Spleen (tissue), 11 donors: ENCODE measurements around the gene ATG4C. TPM values are rescaled to one million over a fixed set of nuclear protein-coding genes. Genes with fewer than 3 reads are reported as not detected.

ENCODE experiments used
- DNase-seq: peaks from one replicate; pipeline ENCODE4 v3.0.0-alpha.2; 2020
- H3K27ac ChIP-seq, 8 donors: fragments of 200-600 bp; sonication (generic) in 7 of 8; 1 replicate in 4 of 8; 2 replicates in 4 of 8; pipeline versions ENCODE4 v1.5.0 to v1.8.0; 2016 to 2021; ENCODE audit warnings: inconsistent platforms in 4 of 8, mild to moderate bottlenecking in 4 of 8, moderate library complexity in 1 of 8
- H3K27me3 ChIP-seq, 7 donors: fragments of 200-600 bp; sonication (generic) in 6 of 7; replicated peaks in 1 of 7; 1 replicate in 4 of 7; 2 replicates in 3 of 7; pipeline versions ENCODE4 v1.5.0 to v1.8.0; 2016 to 2021; ENCODE audit warnings: inconsistent platforms in 3 of 7, mild to moderate bottlenecking in 1 of 7
- H3K36me3 ChIP-seq, 6 donors: fragments of 200-600 bp; sonication (generic) in 5 of 6; 1 replicate in 4 of 6; 2 replicates in 2 of 6; pipeline versions ENCODE4 v1.5.0 to v1.8.0; 2016 to 2021; ENCODE audit warnings: inconsistent platforms in 2 of 6
- H3K4me1 ChIP-seq, 6 donors: fragments of 200-600 bp; sonication (generic) in 5 of 6; 1 replicate in 3 of 6; 2 replicates in 3 of 6; pipeline versions ENCODE4 v1.5.0 to v1.8.0; 2016 to 2021; ENCODE audit warnings: inconsistent platforms in 3 of 6
- H3K4me3 ChIP-seq, 8 donors: fragments of 200-600 bp; sonication (generic) in 7 of 8; 1 replicate in 4 of 8; 2 replicates in 4 of 8; pipeline versions ENCODE4 v1.5.0 to v1.8.0; 2016 to 2021; ENCODE audit warnings: inconsistent platforms in 4 of 8, mild to moderate bottlenecking in 4 of 8, moderate library complexity in 2 of 8
- H3K9me3 ChIP-seq, 8 donors: fragments of 200-600 bp; sonication (generic) in 7 of 8; 1 replicate in 4 of 8; 2 replicates in 4 of 8; pipeline versions ENCODE4 v1.5.0 to v1.8.0; 2016 to 2021; ENCODE audit warnings: inconsistent platforms in 4 of 8
- POLR2A ChIP-seq, 3 donors: fragments of 450-650 bp; IDR thresholded peaks; one replicate each; pipeline ENCODE4 v1.5.1; 2017; ENCODE audit warnings: antibody characterized with exemption in 3 of 3, mild to moderate bottlenecking in 1 of 3
- POLR2AphosphoS5 ChIP-seq, 3 donors: sonication (generic); formaldehyde crosslinking; IDR thresholded peaks; one replicate each; pipeline ENCODE4 v1.5.1; 2017; ENCODE audit warnings: antibody characterized with exemption in 3 of 3
- WGBS, 5 donors: extraction: QIAGEN DNeasy Blood & Tissue Kit in 3 of 5; methylation state at CpG; one replicate each; pipeline versions ENCODE4 v1.1.5 to v1.1.7; 2013 to 2018; 5-methylcytosine and 5-hydroxymethylcytosine counted together
- intact Hi-C: fragments of 100-400 bp; cut with DNase I; formaldehyde crosslinking; loops from one replicate; pipeline ENCODE4 v1.15.0; 2023; ENCODE audit warnings: low total_unique reads
- polyA plus RNA-seq, 3 donors: library from polyadenylated mRNA; stranded (reverse); fragments of 200-250 nt; gene quantifications; one replicate each; pipeline ENCODE4 v1.2.1, GENCODE V29; 2013
- total RNA-seq, 7 donors: library from RNA; depleted of rRNA in 3 of 7; stranded (reverse); fragments of >200 nt in 3 of 7; fragmentation: NEBNext Ultra II Directional in 4 of 7; extraction: Animal tissue kit (Norgen Biotek cat#: 25700) in 4 of 7; gene quantifications; one replicate each; pipeline versions ENCODE4 v1.1.0 to v1.2.1, GENCODE V29; 2016 to 2021
- TF ChIP-seq, protein P1 (sequence below), 11 experiments: fragments of 200-600 bp in 7 of 11; fragments of 450-650 bp in 4 of 11; sonication (generic) in 4 of 11; IDR thresholded peaks in 8 of 11; conservative IDR thresholded peaks in 3 of 11; 1 replicate in 7 of 11; 2 replicates in 4 of 11; pipeline versions ENCODE4 v1.4.0 to v1.8.0; 2016 to 2021; ENCODE audit warnings: antibody characterized with exemption in 11 of 11, inconsistent platforms in 4 of 11, mild to moderate bottlenecking in 1 of 11
- donor health status: healthy with polysubstance abuse.
- donor health status: DM: no; HTN: no; CAD: no; lungs with moderate emphysema.
- donor health status: DM: no; HTN: no; CAD: no.
- donor health status: Bipolar disorder and iron deficiency.
- donor health status: healthy.
- donor health status: DM: no; HTN: no; CAD: no.
- donor health status: DM: yes; HTN: yes; CAD: no.

ATG4C gene
- total and polyA plus RNA-seq, 10 donors: 9.3 to 24.1 (median 15.7) TPM

DNA sequence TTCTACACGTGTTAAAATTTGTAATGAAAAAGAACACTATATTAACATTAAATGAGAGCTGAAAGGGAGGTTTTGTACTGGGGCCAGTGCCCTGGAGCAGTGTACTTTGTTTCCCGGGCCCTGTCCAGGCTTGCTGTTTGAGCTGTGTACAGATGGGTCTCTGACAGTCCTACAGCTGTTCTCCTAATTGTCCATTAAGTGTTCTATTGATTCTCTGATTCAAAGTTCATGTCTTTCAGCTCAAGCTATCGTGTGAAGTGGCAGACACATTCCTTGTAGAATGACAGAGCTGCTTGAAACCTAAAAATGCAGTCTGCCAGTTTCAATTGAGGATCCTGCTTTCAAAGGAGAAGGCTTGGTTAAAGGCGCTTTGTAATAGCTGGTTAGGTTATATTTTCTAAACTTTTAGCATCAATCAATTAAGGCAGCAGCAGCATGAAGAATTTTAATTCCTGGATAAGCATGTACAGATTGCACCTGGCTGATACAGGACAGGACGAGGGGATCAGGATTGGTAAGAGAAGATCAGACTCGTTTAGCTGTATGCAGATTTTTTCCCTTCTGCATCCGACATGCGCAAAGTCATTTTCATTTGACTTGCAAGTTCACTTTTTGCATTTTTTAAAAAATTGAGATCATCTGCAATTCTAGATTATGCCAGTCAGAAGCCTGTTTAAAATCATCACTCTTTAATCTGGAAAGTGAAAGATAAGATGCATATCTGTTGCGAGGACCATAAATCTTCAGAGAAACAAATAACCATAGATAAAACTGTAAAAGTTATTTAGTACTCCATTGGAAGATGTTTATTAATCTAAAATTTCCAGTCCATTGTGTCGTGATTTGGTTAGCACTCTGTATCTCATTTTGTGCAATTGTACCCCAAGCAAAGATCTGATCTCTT lies 98.5 kb downstream of the ATG4C start:
- H3K9me3 ChIP-seq: peaks cover 0 to 14% (median 0%) of the 10 kb centered on the region in 8 donors
- WGBS, 5 donors: 74 to 84% (median 77%) methylated on average over 10 of the region's 10 CpGs
- H3K4me1 ChIP-seq: no peaks in the 10 kb centered on the region
- H3K27ac ChIP-seq: no peak overlapping the region
- intact Hi-C loops: no loop called here
- no peak overlapping the region for H3K4me3 ChIP-seq
- no peaks in the 10 kb centered on the region for H3K36me3 ChIP-seq
- TF ChIP-seq POLR2AphosphoS5 (IDR thresholded peaks at IDR 0.05) (no peak), POLR2A (IDR thresholded peaks at IDR 0.05) (no peak)
- TF ChIP-seq, protein P1, sequence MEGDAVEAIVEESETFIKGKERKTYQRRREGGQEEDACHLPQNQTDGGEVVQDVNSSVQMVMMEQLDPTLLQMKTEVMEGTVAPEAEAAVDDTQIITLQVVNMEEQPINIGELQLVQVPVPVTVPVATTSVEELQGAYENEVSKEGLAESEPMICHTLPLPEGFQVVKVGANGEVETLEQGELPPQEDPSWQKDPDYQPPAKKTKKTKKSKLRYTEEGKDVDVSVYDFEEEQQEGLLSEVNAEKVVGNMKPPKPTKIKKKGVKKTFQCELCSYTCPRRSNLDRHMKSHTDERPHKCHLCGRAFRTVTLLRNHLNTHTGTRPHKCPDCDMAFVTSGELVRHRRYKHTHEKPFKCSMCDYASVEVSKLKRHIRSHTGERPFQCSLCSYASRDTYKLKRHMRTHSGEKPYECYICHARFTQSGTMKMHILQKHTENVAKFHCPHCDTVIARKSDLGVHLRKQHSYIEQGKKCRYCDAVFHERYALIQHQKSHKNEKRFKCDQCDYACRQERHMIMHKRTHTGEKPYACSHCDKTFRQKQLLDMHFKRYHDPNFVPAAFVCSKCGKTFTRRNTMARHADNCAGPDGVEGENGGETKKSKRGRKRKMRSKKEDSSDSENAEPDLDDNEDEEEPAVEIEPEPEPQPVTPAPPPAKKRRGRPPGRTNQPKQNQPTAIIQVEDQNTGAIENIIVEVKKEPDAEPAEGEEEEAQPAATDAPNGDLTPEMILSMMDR (IDR thresholded peaks at IDR 0.05 in 8 of 11, conservative IDR thresholded peaks at IDR 0.05 in 3 of 11): no peak
- DNase-seq: no peak
- peaks cover 0 to 33% (median 0%) of the 10 kb centered on the region in 7 donors for H3K27me3 ChIP-seq

DNA sequence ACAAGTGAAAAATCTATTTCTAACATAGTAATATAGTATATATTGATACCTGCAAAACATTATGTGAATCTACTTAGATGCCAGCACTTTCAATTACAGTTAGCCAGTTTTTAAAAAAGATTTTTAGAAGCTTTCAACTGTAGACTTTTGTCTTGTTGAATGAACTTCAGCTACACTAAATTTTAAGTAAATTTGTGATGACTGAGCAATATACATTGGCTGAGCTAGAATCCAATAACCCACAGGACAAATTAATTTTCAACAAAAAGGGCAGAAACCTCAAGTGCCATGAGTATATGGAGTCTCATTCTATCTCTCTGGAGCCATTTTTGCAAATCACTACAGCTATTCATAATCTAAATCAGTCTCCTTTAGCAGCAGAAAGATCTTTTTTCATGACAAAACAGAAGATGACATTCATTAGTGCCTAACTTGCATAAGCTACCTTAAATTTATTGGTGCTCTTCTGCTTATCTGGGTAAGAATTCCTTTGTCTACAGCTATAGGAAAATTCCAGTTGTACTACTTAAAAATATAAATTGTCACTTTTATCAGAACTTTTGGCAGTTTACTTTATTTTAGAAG lies 100.3 kb downstream of the ATG4C start:
- no peaks in the 10 kb centered on the region for H3K4me1 ChIP-seq
- H3K27ac ChIP-seq: no peak overlapping the region
- no peaks in the 10 kb centered on the region for H3K36me3 ChIP-seq
- TF ChIP-seq POLR2A (IDR thresholded peaks at IDR 0.05) (no peak), POLR2AphosphoS5 (IDR thresholded peaks at IDR 0.05) (no peak)
- TF ChIP-seq, protein P1 (IDR thresholded peaks at IDR 0.05 in 8 of 11, conservative IDR thresholded peaks at IDR 0.05 in 3 of 11): no peak
- intact Hi-C loops: no loop called here
- H3K9me3 ChIP-seq: peaks cover 0 to 14% (median 0%) of the 10 kb centered on the region in 8 donors
- no peak overlapping the region for H3K4me3 ChIP-seq
- no peak for DNase-seq
- peaks cover 0 to 33% (median 0%) of the 10 kb centered on the region in 7 donors for H3K27me3 ChIP-seq

DNA sequence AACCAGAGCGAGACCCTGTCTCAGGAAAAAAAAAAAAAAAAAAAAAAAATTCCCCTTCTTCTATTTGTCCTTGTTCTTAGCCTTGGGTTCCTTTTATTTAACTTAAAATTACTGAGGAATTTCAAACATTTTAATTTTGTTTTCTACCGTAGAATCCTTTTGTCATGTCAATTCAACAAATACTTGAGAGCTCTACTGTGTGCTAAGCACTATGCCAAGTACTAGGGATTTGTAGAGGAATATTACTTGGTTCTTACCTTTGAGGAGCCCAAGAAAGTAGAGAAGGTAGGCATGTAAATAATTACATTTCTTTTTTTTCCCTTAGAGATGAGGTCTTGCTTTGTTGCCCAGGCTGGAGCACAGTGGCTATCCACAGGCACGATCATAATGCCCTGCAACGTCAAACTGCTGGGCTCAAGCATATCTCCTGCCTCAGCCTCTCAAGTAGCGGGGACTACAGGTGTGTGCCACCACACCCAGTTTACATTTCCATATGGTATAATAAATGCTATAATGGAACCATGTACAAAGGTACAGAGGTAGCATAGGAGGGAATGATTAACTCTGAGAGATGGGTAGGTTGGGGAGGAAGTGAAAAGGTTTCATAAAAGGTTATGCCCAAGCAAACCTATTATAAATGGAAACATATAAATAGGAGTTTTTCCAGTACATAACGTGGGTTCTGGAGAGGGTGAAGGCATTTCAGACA lies 104.0 kb downstream of the ATG4C start:
- WGBS, 5 donors: 81 to 89% (median 84%) methylated on average over 5 to 6 of the region's 6 CpGs
- H3K27ac ChIP-seq: no peak overlapping the region
- TF ChIP-seq POLR2AphosphoS5 (IDR thresholded peaks at IDR 0.05) (no peak), POLR2A (IDR thresholded peaks at IDR 0.05) (no peak)
- TF ChIP-seq, protein P1 (IDR thresholded peaks at IDR 0.05 in 8 of 11, conservative IDR thresholded peaks at IDR 0.05 in 3 of 11): no peak
- intact Hi-C loops: no loop called here
- H3K4me3 ChIP-seq: no peak overlapping the region
- H3K36me3 ChIP-seq: no peaks in the 10 kb centered on the region
- no peaks in the 10 kb centered on the region for H3K9me3 ChIP-seq
- H3K4me1 ChIP-seq: no peaks in the 10 kb centered on the region
- DNase-seq: no peak
- peaks cover 0 to 24% (median 0%) of the 10 kb centered on the region in 7 donors for H3K27me3 ChIP-seq
